WTC11 (cell line): ENCODE data around the gene LARP4B. TPM values are rescaled to one million over a fixed set of nuclear protein-coding genes. Genes with fewer than 3 reads are reported as not detected.

Experiments
- ATAC-seq: fragments of 200-7000 bp; cut with Tn5 transposase; 2 replicates; pipeline ENCODE4 v1.10.0; 2021; ENCODE audit warnings: mild to moderate bottlenecking, moderate library complexity
- CTCF ChIA-PET: fragments of 300-600 bp; sonication (Branson Sonifier 250); formaldehyde crosslinking; loops from one replicate; lab custom pipeline; 2021; ENCODE audit warnings: antibody characterized with exemption; lab: Charles Lee
- POLR2A ChIA-PET: fragments of 350-600 bp; sonication (Branson Sonifier 250); formaldehyde crosslinking; loops from one replicate; lab custom pipeline; 2021; ENCODE audit warnings: antibody characterized with exemption; lab: Charles Lee
- DNase-seq: peaks from one replicate; pipeline ENCODE4 v3.0.0; 2021; ENCODE audit warnings: low spot score
- H3K27ac Mint-ChIP-seq: 2 replicates; pipeline ENCODE4 v1.8.0; 2021; ENCODE audit warnings: mixed read lengths
- H3K27me3 Mint-ChIP-seq: 2 replicates; pipeline ENCODE4 v1.8.0; 2021; ENCODE audit warnings: low read depth, mild to moderate bottlenecking, moderate library complexity, mixed read lengths
- H3K36me3 Mint-ChIP-seq: 2 replicates; pipeline ENCODE4 v1.8.0; 2021; ENCODE audit warnings: mixed read lengths
- H3K4me1 Mint-ChIP-seq: 2 replicates; pipeline ENCODE4 v1.8.0; 2022; ENCODE audit warnings: mixed read lengths
- H3K4me3 Mint-ChIP-seq: 2 replicates; pipeline ENCODE4 v1.8.0; 2021; ENCODE audit warnings: mild to moderate bottlenecking, moderate library complexity, mixed read lengths
- H3K9me3 Mint-ChIP-seq: 2 replicates; pipeline ENCODE4 v1.8.0; 2021; ENCODE audit warnings: mixed read lengths
- AFF4 ChIP-seq: sonication (generic); formaldehyde crosslinking; IDR thresholded peaks from 2 replicates; pipeline ENCODE4 v1.8.1; 2023; ENCODE audit warnings: mild to moderate bottlenecking, missing genetic modification reagents, borderline replicate concordance
- ATF1 ChIP-seq: sonication (generic); formaldehyde crosslinking; IDR thresholded peaks from 2 replicates; pipeline ENCODE4 v1.8.1; 2023; ENCODE audit warnings: mild to moderate bottlenecking, moderate library complexity, missing genetic modification reagents
- ATF2 ChIP-seq: sonication (generic); formaldehyde crosslinking; IDR thresholded peaks from 2 replicates; pipeline ENCODE4 v1.8.1; 2022; ENCODE audit warnings: low read depth, missing genetic modification reagents, borderline replicate concordance
- ATF3 ChIP-seq: sonication (generic); formaldehyde crosslinking; conservative IDR thresholded peaks from 2 replicates; pipeline ENCODE4 v1.8.1; 2022; ENCODE audit warnings: mild to moderate bottlenecking, missing genetic modification reagents
- CBFB ChIP-seq: sonication (generic); formaldehyde crosslinking; IDR thresholded peaks from 2 replicates; pipeline ENCODE4 v1.8.1; 2022; ENCODE audit warnings: mild to moderate bottlenecking, low read depth, missing genetic modification reagents
- E2F5 ChIP-seq: sonication (generic); formaldehyde crosslinking; IDR thresholded peaks from 2 replicates; pipeline ENCODE4 v1.8.1; 2022; ENCODE audit warnings: mild to moderate bottlenecking, moderate library complexity, missing genetic modification reagents
- ELF4 ChIP-seq: sonication (generic); formaldehyde crosslinking; IDR thresholded peaks from 2 replicates; pipeline ENCODE4 v1.8.1; 2022; ENCODE audit warnings: low read depth, mild to moderate bottlenecking, moderate library complexity, missing genetic modification reagents
- FOXK1 ChIP-seq: sonication (generic); formaldehyde crosslinking; IDR thresholded peaks from 2 replicates; pipeline ENCODE4 v1.8.0; 2022; ENCODE audit warnings: mild to moderate bottlenecking, moderate library complexity, missing genetic modification reagents
- GTF2I ChIP-seq: fragments of 250-450 bp; sonication (Bioruptor Pico); conservative IDR thresholded peaks from 2 replicates; pipeline ENCODE4 v1.4.0; 2021; ENCODE audit warnings: mild to moderate bottlenecking
- HMGXB4 ChIP-seq: sonication (generic); formaldehyde crosslinking; IDR thresholded peaks from 2 replicates; pipeline ENCODE4 v1.8.1; 2023; ENCODE audit warnings: mild to moderate bottlenecking, moderate library complexity, missing genetic modification reagents
- IRF2 ChIP-seq: sonication (generic); formaldehyde crosslinking; IDR thresholded peaks from 2 replicates; pipeline ENCODE4 v1.8.0; 2022; ENCODE audit warnings: low read depth, missing genetic modification reagents, borderline replicate concordance
- JAZF1 ChIP-seq: fragments of 250-450 bp; sonication (Bioruptor Pico); IDR thresholded peaks from 2 replicates; pipeline ENCODE4 v1.9.0; 2021; ENCODE audit warnings: moderate library complexity, mild to moderate bottlenecking, inconsistent platforms
- JUN ChIP-seq: sonication (generic); formaldehyde crosslinking; IDR thresholded peaks from 2 replicates; pipeline ENCODE4 v1.8.0; 2023; ENCODE audit warnings: mild to moderate bottlenecking, missing genetic modification reagents
- MLX ChIP-seq: sonication (generic); formaldehyde crosslinking; IDR thresholded peaks from 2 replicates; pipeline ENCODE4 v1.8.1; 2023; ENCODE audit warnings: mild to moderate bottlenecking, missing genetic modification reagents, moderate library complexity
- MXD4 ChIP-seq: fragments of 250-450 bp; sonication (Bioruptor Pico); IDR thresholded peaks from 2 replicates; pipeline ENCODE4 v1.8.0; 2021; ENCODE audit warnings: mild to moderate bottlenecking, moderate library complexity, borderline replicate concordance
- NFATC4 ChIP-seq: fragments of 250-450 bp; sonication (Bioruptor Pico); IDR thresholded peaks from 2 replicates; pipeline ENCODE4 v1.9.0; 2021; ENCODE audit warnings: mild to moderate bottlenecking
- NR1H2 ChIP-seq: sonication (generic); formaldehyde crosslinking; IDR thresholded peaks from 2 replicates; pipeline ENCODE4 v1.9.0; 2021; ENCODE audit warnings: mild to moderate bottlenecking, moderate library complexity, missing genetic modification reagents
- NR2C2 ChIP-seq: sonication (generic); formaldehyde crosslinking; IDR thresholded peaks from 2 replicates; pipeline ENCODE4 v1.8.0; 2022; ENCODE audit warnings: mild to moderate bottlenecking, missing genetic modification reagents
- USF1 ChIP-seq: sonication (generic); formaldehyde crosslinking; IDR thresholded peaks from 2 replicates; pipeline ENCODE4 v1.8.0; 2022; ENCODE audit warnings: mild to moderate bottlenecking, missing genetic modification reagents
- ZBTB43 ChIP-seq: sonication (generic); formaldehyde crosslinking; IDR thresholded peaks from 2 replicates; pipeline ENCODE4 v1.8.1; 2023; ENCODE audit warnings: mild to moderate bottlenecking, missing genetic modification reagents
- ZNF512 ChIP-seq: sonication (generic); formaldehyde crosslinking; IDR thresholded peaks from 2 replicates; pipeline ENCODE4 v1.8.1; 2022; ENCODE audit warnings: missing genetic modification reagents, borderline replicate concordance
- total RNA-seq: library from RNA; stranded (reverse); gene quantifications from 3 replicates; pipeline ENCODE4 v1.2.3, GENCODE V29; 2021

LARP4B gene
- total RNA-seq, 1 experiment from 2014 or later = 87.1 TPM

GRCh38 chr10:786633-787474, 144.7 kb downstream of the LARP4B start (continued):
- TF ChIP-seq GTF2I (CRISPR knock-in tag) (no peak), AFF4 (CRISPR knock-in tag) (no peak), MLX (CRISPR knock-in tag) (no peak), NFATC4 (CRISPR knock-in tag) (no peak), CBFB (no peak), E2F5 (CRISPR knock-in tag) (no peak), IRF2 (no peak), ATF1 (CRISPR knock-in tag) (no peak), JUN (CRISPR knock-in tag) (no peak), JAZF1 (no peak), ZNF512 (CRISPR knock-in tag) (no peak), USF1 (CRISPR knock-in tag) (no peak), FOXK1 (no peak)
- TF ChIP-seq, all 79 proteins: peak for 0

- Mint-ChIP-seq H3K9me3 (no peaks in the 10 kb centered on the region), H3K27me3 (peaks cover 15% of the 10 kb centered on the region), H3K27ac (no peak overlapping the region), H3K4me3 (no peak overlapping the region), H3K4me1 (no peaks in the 10 kb centered on the region), H3K36me3 (no peaks in the 10 kb centered on the region)
- CTCF ChIA-PET = interaction anchor here (1.3 to 1.5 kb wide), 2 partner anchors 18 to 275 kb away, joined by 3 to 7 read pairs; no protein-coding TSS in a partner anchor
- TF ChIP-seq ATF2 (CRISPR knock-in tag) (no peak), NR2C2 (no peak), ELF4 (CRISPR knock-in tag) (no peak), ATF3 (CRISPR knock-in tag) (no peak), HMGXB4 (CRISPR knock-in tag) (no peak), NR1H2 (CRISPR knock-in tag) (no peak), ZBTB43 (CRISPR knock-in tag) (no peak), MXD4 (CRISPR knock-in tag) (no peak), NFATC4 (CRISPR knock-in tag) (no peak)
- ATAC-seq = no peak
- POLR2A ChIA-PET = no interaction called here
- DNase-seq = no peak
These were observed 145.7 kb downstream of the LARP4B start for GRCh38 chr10:785861-786214.
